ENCODE data around the gene RRAGD. TPM values are rescaled to one million over a fixed set of nuclear protein-coding genes. Genes with fewer than 3 reads are reported as not detected.

RRAGD gene
- 57.0 TPM for total RNA-seq

GRCh38 chr6:89412071-89413005, at the start of gene RRAGD:
TSS of gene RRAGD (minus strand) at chr6:89412273. CDS start at chr6:89411993, 280 bp downstream.

GRCh38 chr6:89432875-89433251, 20.8 kb upstream of the RRAGD start, which contains the start of gene ANKRD6:
TSS of gene ANKRD6 (plus strand) at chr6:89433152. CDS start at chr6:89566977, 133,825 bp downstream.

GRCh38 chr6:89352278-89353117, 59.6 kb downstream of the RRAGD start, which contains the start of gene UBE2J1:
TSS of gene UBE2J1 (minus strand) at chr6:89352722. CDS start at chr6:89352569, 153 bp downstream.

GRCh38 chr6:89315249-89315885, 96.7 kb downstream of the RRAGD start, which contains the start of gene GABRR2:
TSS of gene GABRR2 (minus strand) at chr6:89315299. CDS start at chr6:89315165, 134 bp downstream.

Other genes starting within 250 kb of the RRAGD start
- not detected for gene GABRR1, start 194.9 kb downstream of the RRAGD start, total RNA-seq
- gene GABRR2, start 97.0 kb downstream of the RRAGD start, total RNA-seq, result 0.63 TPM
- gene UBE2J1, start 59.6 kb downstream of the RRAGD start, total RNA-seq, result 53.2 TPM
- gene ANKRD6, start 20.9 kb upstream of the RRAGD start, total RNA-seq, result 66.7 TPM
- 25.4 TPM for gene LYRM2, start 226.5 kb upstream of the RRAGD start, total RNA-seq